GM18867 (cell line): ENCODE results near the gene CCDC159.
"Not testable (repeated sequence)": the region's sequence is repeated elsewhere in the genome, so short reads cannot be mapped to it uniquely, and the experiment has no call there.

Source experiments
- ATAC-seq: cut with Tn5 transposase; IDR thresholded peaks from one replicate; pipeline ENCODE4 v1.9.1; 2021; ENCODE audit warnings: mild to moderate bottlenecking, moderate library complexity; ENCODE audit not compliant: unreplicated experiment

The CCDC159 gene

GRCh38 chr19:11346104-11346940, at the start of gene CCDC159, which contains the start of gene TMEM205:
CCDC159 (plus strand) TSS chr19:11346519; CDS start chr19:11346607, 88 bp downstream.
TMEM205 (minus strand) TSS chr19:11346268; CDS start chr19:11345619, 649 bp downstream.
- ATAC-seq = peak; percentile 86

- ATAC-seq = no peak
Measured at GRCh38 chr19:11299946-11300810, 46.1 kb upstream of the CCDC159 start.

- ATAC-seq = no peak
Measured at GRCh38 chr19:11300811-11301120, 45.6 kb upstream of the CCDC159 start.

GRCh38 chr19:11304936-11305335, 41.4 kb upstream of the CCDC159 start:
- no peak for ATAC-seq

GRCh38 chr19:11306337-11306736, 40.0 kb upstream of the CCDC159 start:
- ATAC-seq = no peak

GRCh38 chr19:11320278-11320995, 25.9 kb upstream of the CCDC159 start:
- not testable (repeated sequence) for ATAC-seq

GRCh38 chr19:11321191-11322126, 24.9 kb upstream of the CCDC159 start:
- ATAC-seq = no peak

- no peak for ATAC-seq
Measured at GRCh38 chr19:11322269-11323024, 23.9 kb upstream of the CCDC159 start.

GRCh38 chr19:11323601-11324078, 22.7 kb upstream of the CCDC159 start:
- ATAC-seq = no peak

- ATAC-seq = no peak
Measured at GRCh38 chr19:11324079-11324661, 22.1 kb upstream of the CCDC159 start.

- no peak for ATAC-seq
Measured at GRCh38 chr19:11324748-11325389, 21.4 kb upstream of the CCDC159 start.

- ATAC-seq = no peak
Measured at GRCh38 chr19:11325544-11325943, 20.8 kb upstream of the CCDC159 start.

GRCh38 chr19:11330127-11330526, 16.2 kb upstream of the CCDC159 start:
- ATAC-seq = no peak

GRCh38 chr19:11331502-11331901, 14.8 kb upstream of the CCDC159 start:
- ATAC-seq = no peak

GRCh38 chr19:11332822-11333221, 13.5 kb upstream of the CCDC159 start:
- no peak for ATAC-seq

GRCh38 chr19:11333838-11334237, 12.5 kb upstream of the CCDC159 start:
- ATAC-seq = not testable (repeated sequence)

GRCh38 chr19:11335449-11336146, 10.7 kb upstream of the CCDC159 start:
- ATAC-seq = no peak

- ATAC-seq = no peak
Measured at GRCh38 chr19:11337080-11337479, 9.2 kb upstream of the CCDC159 start.
